ENCODE results near the gene RHOH.
A peak's percentile ranks its signal among the peaks of the same experiment; 100 is the strongest.

The RHOH gene

GRCh38 chr4:40256817-40257216 is 60.0 kb downstream of the RHOH start (continued):
- TF ChIP-seq ZNF18 (tag by site-specific recombination; IDR thresholded peaks at IDR 0.05), result no peak
- TF ChIP-seq PRDM2 (tag by site-specific recombination; IDR thresholded peaks at IDR 0.05; ENCODE audit: borderline replicate concordance), result no peak

- POLR2A ChIA-PET, result interaction anchor here (0.6 kb wide), 1 partner anchor 648 kb away, joined by 10 read pairs; no protein-coding TSS in a partner anchor
- CTCF ChIA-PET, result no interaction called here
Measured at GRCh38 chr4:40258627-40259026, 61.8 kb downstream of the RHOH start.

GRCh38 chr4:40261231-40262076 is 64.6 kb downstream of the RHOH start:
- Histone ChIP-seq H3K4me3 (ENCODE audit: low read depth, low read length) (no peak overlapping the region), H3K4me1 (ENCODE audit: control insufficient read depth, insufficient read depth, low read length) (peaks cover 5% of the 10 kb centered on the region; the same call in 1 of the 2 replicates), H3K36me3 (ENCODE audit: control insufficient read depth in 2 of 2, insufficient read depth in 1 of 2, low read length in 2 of 2) (no peaks in the 10 kb centered on the region), H3K27ac (ENCODE audit: extremely low read depth, low read depth, low read length) (no peak overlapping the region), H3K9me3 (ENCODE audit: control insufficient read depth, insufficient read depth, low read depth, low read length) (no peaks in the 10 kb centered on the region)
- POLR2A ChIA-PET, result no interaction called here
- CTCF ChIA-PET, result interaction anchor here (0.5 kb wide), 1 partner anchor 42 kb away, joined by 3 read pairs; no protein-coding TSS in a partner anchor
- TF ChIP-seq ZNF221 (tag by site-specific recombination; IDR thresholded peaks at IDR 0.05; ENCODE audit: borderline replicate concordance) (no peak), YY1 (tag by site-specific recombination; IDR thresholded peaks at IDR 0.05) (no peak), ZNF654 (tag by site-specific recombination; IDR thresholded peaks at IDR 0.05; ENCODE audit: low read depth) (no peak), KLF8 (tag by site-specific recombination; IDR thresholded peaks at IDR 0.05) (no peak), WT1 (tag by site-specific recombination; IDR thresholded peaks at IDR 0.05) (no peak), ZNF473 (tag by site-specific recombination; IDR thresholded peaks at IDR 0.05) (no peak), SP3 (tag by site-specific recombination; IDR thresholded peaks at IDR 0.05) (no peak), SCRT1 (tag by site-specific recombination; IDR thresholded peaks at IDR 0.05; ENCODE audit: borderline replicate concordance) (no peak), GLIS1 (tag by site-specific recombination; IDR thresholded peaks at IDR 0.05) (peak; percentile 83), ZNF16 (tag by site-specific recombination; IDR thresholded peaks at IDR 0.05; ENCODE audit: low read depth) (no peak)

More at GRCh38 chr4:40258627-40259026, 61.8 kb downstream of the RHOH start:
- H3K4me3 ChIP-seq (ENCODE audit: low read depth, low read length), result no peak overlapping the region
- H3K36me3 ChIP-seq (ENCODE audit: control insufficient read depth in 2 of 2, insufficient read depth in 1 of 2, low read length in 2 of 2), result no peaks in the 10 kb centered on the region
- TF ChIP-seq PRDM10 (tag by site-specific recombination; IDR thresholded peaks at IDR 0.05), result no peak
- no peak for TF ChIP-seq ZNF707 (tag by site-specific recombination; IDR thresholded peaks at IDR 0.05)
- no peak for TF ChIP-seq ZNF423 (tag by site-specific recombination; IDR thresholded peaks at IDR 0.05)
- no peaks in the 10 kb centered on the region for H3K4me1 ChIP-seq (ENCODE audit: control insufficient read depth, insufficient read depth, low read length)
- H3K27ac ChIP-seq (ENCODE audit: extremely low read depth, low read depth, low read length), result no peak overlapping the region
- no peaks in the 10 kb centered on the region for H3K9me3 ChIP-seq (ENCODE audit: control insufficient read depth, insufficient read depth, low read depth, low read length)
